ENCODE measurements around the gene ZNF672. TPM values are rescaled to one million over a fixed set of nuclear protein-coding genes. Genes with fewer than 3 reads are reported as not detected.

The ZNF672 gene
- total and polyA plus RNA-seq, 2 of the 13 experiments (the other 11 are each of a cell fraction or from before 2014, with no cell fraction given): 17.2 to 22.9 TPM

DNA sequence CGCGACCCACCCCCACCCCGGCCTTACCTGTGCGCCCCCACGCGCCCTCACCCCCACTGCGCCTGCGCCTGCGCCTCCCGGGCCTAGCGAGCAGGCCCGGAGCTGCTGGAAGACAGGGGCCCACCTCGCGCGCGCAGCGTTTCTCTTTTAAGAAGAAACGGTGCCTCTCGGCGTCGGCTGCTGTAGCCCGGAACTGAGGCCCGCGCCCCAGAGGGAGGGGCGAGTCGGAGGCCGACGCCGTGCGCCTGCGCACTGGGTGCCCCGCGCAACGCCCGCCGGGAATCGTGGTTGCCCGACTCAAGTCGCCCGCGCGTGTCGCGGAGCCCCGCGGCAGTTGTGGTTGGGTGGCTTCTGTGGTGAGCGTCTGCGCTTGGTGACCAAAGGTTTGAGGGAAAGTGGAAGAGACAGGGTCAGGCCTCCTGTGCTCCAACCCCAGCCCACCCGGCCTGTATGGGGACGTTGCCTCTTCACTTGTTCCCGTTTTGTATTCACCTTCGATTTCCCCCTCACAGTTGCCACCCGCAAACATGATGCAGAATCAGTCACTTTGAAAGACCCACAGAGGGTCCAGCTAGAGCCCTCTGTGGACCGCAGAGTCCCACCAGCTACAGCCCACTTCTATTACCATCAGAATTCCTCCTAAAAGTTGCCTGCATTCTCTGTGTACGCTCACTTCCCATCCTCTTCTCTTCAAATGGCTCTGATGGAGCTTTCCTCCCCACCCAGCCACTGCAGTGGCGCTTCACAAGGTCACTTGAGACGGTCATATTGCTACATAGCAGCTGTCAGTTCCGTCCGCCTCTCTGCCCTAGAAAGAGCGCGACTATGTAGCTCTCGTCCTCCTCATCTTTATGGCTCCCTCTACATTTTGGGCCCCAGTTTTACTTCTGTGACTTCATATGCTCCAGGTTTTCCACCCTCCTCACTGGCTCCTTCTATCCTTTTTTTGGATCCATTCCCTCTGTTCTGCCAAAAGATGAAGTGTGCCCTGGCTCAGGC is 21.2 kb downstream of the ZNF672 start, which contains the start of gene ZNF692 (continued):
- TF ChIP-seq PRMT3 (CRISPR knock-in tag; IDR thresholded peaks at IDR 0.05; ENCODE audit: borderline replicate concordance, low read depth) (no peak), ZNF382 (CRISPR knock-in tag; IDR thresholded peaks at IDR 0.05; ENCODE audit: borderline replicate concordance) (no peak), ZNF317 (CRISPR knock-in tag; IDR thresholded peaks at IDR 0.05) (0 out of 2 replicates have a peak, but pooled peaks have one; percentile 19), HNRNPH1 (optimal IDR thresholded peaks at IDR 0.05; ENCODE audit: low read depth, low read length) (no peak), PBX2 (CRISPR knock-in tag; IDR thresholded peaks at IDR 0.05) (no peak), HHEX (CRISPR knock-in tag; IDR thresholded peaks at IDR 0.05) (no peak), ZNF17 (CRISPR knock-in tag; IDR thresholded peaks at IDR 0.05) (no peak), TSC22D2 (CRISPR knock-in tag; IDR thresholded peaks at IDR 0.05; ENCODE audit: borderline replicate concordance) (0 out of 2 replicates have a peak, but pooled peaks have one; percentile 53), EEA1 (CRISPR knock-in tag; IDR thresholded peaks at IDR 0.05; ENCODE audit: borderline replicate concordance) (no peak), POLR2AphosphoS5 (IDR thresholded peaks at IDR 0.05; ENCODE audit: low read depth, low read length) (peak; percentile 93), GABPB1 (CRISPR knock-in tag; IDR thresholded peaks at IDR 0.05) (peak; percentile 90), TFDP2 (CRISPR knock-in tag; IDR thresholded peaks at IDR 0.05) (peak; percentile 77), ZNF746 (CRISPR knock-in tag; IDR thresholded peaks at IDR 0.05) (peak; percentile 63; the same call in 1 of the 2 replicates), ZFP82 (CRISPR knock-in tag; IDR thresholded peaks at IDR 0.05; ENCODE audit: borderline replicate concordance) (no peak; the same call in 1 of the 2 replicates), AGO2 (optimal IDR thresholded peaks at IDR 0.05; ENCODE audit: low read depth, low read length) (no peak), KDM4B (CRISPR knock-in tag; IDR thresholded peaks at IDR 0.05) (no peak), DMAP1 (CRISPR knock-in tag; IDR thresholded peaks at IDR 0.05) (peak; percentile 28; the same call in 1 of the 2 replicates), NFE2L2 (IDR thresholded peaks at IDR 0.05; ENCODE audit: low read length) (no peak)
- TF ChIP-seq, protein P1, sequence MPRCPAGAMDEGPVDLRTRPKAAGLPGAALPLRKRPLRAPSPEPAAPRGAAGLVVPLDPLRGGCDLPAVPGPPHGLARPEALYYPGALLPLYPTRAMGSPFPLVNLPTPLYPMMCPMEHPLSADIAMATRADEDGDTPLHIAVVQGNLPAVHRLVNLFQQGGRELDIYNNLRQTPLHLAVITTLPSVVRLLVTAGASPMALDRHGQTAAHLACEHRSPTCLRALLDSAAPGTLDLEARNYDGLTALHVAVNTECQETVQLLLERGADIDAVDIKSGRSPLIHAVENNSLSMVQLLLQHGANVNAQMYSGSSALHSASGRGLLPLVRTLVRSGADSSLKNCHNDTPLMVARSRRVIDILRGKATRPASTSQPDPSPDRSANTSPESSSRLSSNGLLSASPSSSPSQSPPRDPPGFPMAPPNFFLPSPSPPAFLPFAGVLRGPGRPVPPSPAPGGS (CRISPR knock-in tag; IDR thresholded peaks at IDR 0.05): no peak
- TF ChIP-seq, protein P2, sequence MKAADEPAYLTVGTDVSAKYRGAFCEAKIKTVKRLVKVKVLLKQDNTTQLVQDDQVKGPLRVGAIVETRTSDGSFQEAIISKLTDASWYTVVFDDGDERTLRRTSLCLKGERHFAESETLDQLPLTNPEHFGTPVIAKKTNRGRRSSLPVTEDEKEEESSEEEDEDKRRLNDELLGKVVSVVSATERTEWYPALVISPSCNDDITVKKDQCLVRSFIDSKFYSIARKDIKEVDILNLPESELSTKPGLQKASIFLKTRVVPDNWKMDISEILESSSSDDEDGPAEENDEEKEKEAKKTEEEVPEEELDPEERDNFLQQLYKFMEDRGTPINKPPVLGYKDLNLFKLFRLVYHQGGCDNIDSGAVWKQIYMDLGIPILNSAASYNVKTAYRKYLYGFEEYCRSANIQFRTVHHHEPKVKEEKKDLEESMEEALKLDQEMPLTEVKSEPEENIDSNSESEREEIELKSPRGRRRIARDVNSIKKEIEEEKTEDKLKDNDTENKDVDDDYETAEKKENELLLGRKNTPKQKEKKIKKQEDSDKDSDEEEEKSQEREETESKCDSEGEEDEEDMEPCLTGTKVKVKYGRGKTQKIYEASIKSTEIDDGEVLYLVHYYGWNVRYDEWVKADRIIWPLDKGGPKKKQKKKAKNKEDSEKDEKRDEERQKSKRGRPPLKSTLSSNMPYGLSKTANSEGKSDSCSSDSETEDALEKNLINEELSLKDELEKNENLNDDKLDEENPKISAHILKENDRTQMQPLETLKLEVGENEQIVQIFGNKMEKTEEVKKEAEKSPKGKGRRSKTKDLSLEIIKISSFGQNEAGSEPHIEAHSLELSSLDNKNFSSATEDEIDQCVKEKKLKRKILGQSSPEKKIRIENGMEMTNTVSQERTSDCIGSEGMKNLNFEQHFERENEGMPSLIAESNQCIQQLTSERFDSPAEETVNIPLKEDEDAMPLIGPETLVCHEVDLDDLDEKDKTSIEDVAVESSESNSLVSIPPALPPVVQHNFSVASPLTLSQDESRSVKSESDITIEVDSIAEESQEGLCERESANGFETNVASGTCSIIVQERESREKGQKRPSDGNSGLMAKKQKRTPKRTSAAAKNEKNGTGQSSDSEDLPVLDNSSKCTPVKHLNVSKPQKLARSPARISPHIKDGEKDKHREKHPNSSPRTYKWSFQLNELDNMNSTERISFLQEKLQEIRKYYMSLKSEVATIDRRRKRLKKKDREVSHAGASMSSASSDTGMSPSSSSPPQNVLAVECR (CRISPR knock-in tag; IDR thresholded peaks at IDR 0.05; ENCODE audit: borderline replicate concordance): peak; percentile 82

All from HepG2 (cell line).